Measurements from ENCODE around the gene FGF14. TPM values are rescaled to one million over a fixed set of nuclear protein-coding genes. Genes with fewer than 3 reads are reported as not detected.

FGF14 gene
- total and polyA plus RNA-seq, 2 donors (not counting 3 experiments of a cell fraction or from before 2014, with no cell fraction given) = not detected

DNA sequence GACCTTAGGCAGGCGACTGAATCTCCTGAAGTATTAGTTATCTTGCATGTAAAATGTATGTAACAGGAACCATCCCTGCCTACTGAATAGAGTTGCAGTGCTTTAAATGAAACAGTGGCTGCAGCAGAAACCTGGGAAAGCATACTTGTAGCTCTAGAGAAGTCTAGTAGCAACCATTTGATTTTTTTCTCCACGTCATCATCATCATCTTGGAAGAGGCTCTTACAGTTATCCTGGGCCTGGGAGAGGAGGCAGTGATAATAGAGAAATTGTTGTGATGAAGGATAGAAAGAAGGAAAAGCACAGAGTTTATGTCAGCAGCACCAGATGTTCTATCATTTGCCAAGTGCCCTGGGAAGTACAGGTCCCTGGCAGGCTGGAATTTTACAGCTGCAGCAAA lies 571.8 kb downstream of the FGF14 start:
- FAIRE-seq (no peak), DNase-seq (ENCODE audit: low read depth, low spot score) (no peak)
- Histone ChIP-seq H4K20me1 (replicated peaks; ENCODE audit: control insufficient read depth, extremely low read depth, insufficient read depth, low read length) (no peaks in the 10 kb centered on the region), H3K36me3 (ENCODE audit: control insufficient read depth in 2 of 2, extremely low read depth in 1 of 2, insufficient read depth in 2 of 2, low read length in 2 of 2) (no peaks in the 10 kb centered on the region), H3K4me2 (ENCODE audit: insufficient read depth, low read length) (no peak overlapping the region), H3K9me3 (replicated peaks; ENCODE audit: control insufficient read depth, insufficient read depth, low read length) (no peaks in the 10 kb centered on the region), H3K4me1 (ENCODE audit: control insufficient read depth, extremely low read depth, insufficient read depth, low read length) (no peaks in the 10 kb centered on the region), H3K9ac (replicated peaks; ENCODE audit: extremely low read depth, insufficient read depth, low read length) (no peak overlapping the region), H3K79me2 (ENCODE audit: control insufficient read depth, insufficient read depth, low read length) (no peaks in the 10 kb centered on the region), H3K9me1 (replicated peaks; ENCODE audit: control insufficient read depth, extremely low read depth, insufficient read depth, low read length) (no peaks in the 10 kb centered on the region), H3K27ac (ENCODE audit: insufficient read depth, low read depth, low read length) (no peak overlapping the region), H3K27me3 (ENCODE audit: control insufficient read depth in 2 of 2, insufficient read depth in 2 of 2, low read length in 2 of 2) (peaks cover 4 to 5% of the 10 kb centered on the region in 2 experiments), H3K4me3 (replicated peaks in 1 of 3; ENCODE audit: insufficient read depth in 1 of 3, low read depth in 1 of 3, low read length in 3 of 3) (no peak overlapping the region), H2AFZ (ENCODE audit: low read depth, low read length) (no peak overlapping the region)
- intact Hi-C loops (cut with micrococcal nuclease) = no loop called here
- ChIA-PET POLR2A (no interaction called here), CTCF (no interaction called here)
- no TSS peak for BruUV-seq (replicated peaks)
- TF ChIP-seq GATA2 (IDR thresholded peaks at IDR 0.05; ENCODE audit: insufficient read depth, insufficient read length, low read depth, low read length) (no peak), MYC (IDR thresholded peaks at IDR 0.05; ENCODE audit: low read depth, low read length) (no peak), EZH2 (IDR thresholded peaks at IDR 0.05; ENCODE audit: borderline replicate concordance, low read depth, low read length, severe bottlenecking) (no peak), POLR2AphosphoS5 (IDR thresholded peaks at IDR 0.05; ENCODE audit: insufficient read depth, low read depth, low read length) (no peak), JUN (IDR thresholded peaks at IDR 0.05; ENCODE audit: borderline replicate concordance, insufficient read depth, insufficient read length, low read depth) (no peak), FOS (IDR thresholded peaks at IDR 0.05; ENCODE audit: borderline replicate concordance, insufficient read depth, low read length) (no peak), POLR2A (IDR thresholded peaks at IDR 0.05; ENCODE audit: low read depth, low read length) (no peak)
- TF ChIP-seq, protein P1, sequence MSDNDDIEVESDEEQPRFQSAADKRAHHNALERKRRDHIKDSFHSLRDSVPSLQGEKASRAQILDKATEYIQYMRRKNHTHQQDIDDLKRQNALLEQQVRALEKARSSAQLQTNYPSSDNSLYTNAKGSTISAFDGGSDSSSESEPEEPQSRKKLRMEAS (IDR thresholded peaks at IDR 0.05; ENCODE audit: insufficient read depth, insufficient read length) = no peak
- TF ChIP-seq, protein P2, sequence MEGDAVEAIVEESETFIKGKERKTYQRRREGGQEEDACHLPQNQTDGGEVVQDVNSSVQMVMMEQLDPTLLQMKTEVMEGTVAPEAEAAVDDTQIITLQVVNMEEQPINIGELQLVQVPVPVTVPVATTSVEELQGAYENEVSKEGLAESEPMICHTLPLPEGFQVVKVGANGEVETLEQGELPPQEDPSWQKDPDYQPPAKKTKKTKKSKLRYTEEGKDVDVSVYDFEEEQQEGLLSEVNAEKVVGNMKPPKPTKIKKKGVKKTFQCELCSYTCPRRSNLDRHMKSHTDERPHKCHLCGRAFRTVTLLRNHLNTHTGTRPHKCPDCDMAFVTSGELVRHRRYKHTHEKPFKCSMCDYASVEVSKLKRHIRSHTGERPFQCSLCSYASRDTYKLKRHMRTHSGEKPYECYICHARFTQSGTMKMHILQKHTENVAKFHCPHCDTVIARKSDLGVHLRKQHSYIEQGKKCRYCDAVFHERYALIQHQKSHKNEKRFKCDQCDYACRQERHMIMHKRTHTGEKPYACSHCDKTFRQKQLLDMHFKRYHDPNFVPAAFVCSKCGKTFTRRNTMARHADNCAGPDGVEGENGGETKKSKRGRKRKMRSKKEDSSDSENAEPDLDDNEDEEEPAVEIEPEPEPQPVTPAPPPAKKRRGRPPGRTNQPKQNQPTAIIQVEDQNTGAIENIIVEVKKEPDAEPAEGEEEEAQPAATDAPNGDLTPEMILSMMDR (IDR thresholded peaks at IDR 0.05; ENCODE audit: extremely low read depth in 1 of 2, insufficient read depth in 1 of 2, low read depth in 1 of 2, low read length in 2 of 2) = no peak
- dilution Hi-C loops (cut with MboI; ENCODE audit: extremely low pct_ligation_motif_present, low sequenced_read_pairs) = no loop called here
